ENCODE measurements around the gene TMEM39B.
A peak's percentile ranks its signal among the peaks of the same experiment; 100 is the strongest.

DNA sequence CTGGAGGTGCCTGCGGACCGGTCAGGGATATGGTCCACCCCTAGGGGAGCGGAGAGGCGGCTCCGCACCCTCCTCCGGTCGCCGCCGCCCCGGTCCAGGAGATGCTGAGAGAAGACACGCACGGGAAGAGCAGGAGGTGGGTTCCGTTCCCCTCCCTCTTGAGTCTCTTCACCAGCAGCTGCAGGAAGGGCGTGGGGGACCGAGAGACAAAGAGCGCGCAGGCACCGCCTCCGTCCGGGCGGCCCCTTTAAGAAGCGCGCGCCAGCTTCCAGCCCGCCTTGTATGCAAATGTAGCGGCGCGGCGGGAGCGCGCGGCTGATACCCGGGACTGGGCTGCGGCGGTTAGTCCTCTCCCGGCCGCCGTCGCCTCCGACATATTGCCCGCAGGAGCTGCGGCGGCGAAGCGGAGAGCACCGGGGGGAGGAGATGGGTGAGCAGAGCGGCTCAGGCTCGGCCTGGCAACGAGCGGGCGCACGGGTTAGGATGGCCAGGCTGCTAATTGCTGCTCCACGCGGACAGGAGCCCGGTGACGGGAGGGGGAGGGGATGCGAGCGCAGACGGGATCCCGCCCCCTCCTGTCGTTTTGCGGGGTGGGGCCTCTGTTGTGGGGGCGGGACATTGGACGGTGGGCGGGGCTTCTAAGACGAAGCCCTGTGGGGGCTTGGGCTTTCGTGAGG lies at the start of gene TMEM39B:
- TF ChIP-seq, protein P1, sequence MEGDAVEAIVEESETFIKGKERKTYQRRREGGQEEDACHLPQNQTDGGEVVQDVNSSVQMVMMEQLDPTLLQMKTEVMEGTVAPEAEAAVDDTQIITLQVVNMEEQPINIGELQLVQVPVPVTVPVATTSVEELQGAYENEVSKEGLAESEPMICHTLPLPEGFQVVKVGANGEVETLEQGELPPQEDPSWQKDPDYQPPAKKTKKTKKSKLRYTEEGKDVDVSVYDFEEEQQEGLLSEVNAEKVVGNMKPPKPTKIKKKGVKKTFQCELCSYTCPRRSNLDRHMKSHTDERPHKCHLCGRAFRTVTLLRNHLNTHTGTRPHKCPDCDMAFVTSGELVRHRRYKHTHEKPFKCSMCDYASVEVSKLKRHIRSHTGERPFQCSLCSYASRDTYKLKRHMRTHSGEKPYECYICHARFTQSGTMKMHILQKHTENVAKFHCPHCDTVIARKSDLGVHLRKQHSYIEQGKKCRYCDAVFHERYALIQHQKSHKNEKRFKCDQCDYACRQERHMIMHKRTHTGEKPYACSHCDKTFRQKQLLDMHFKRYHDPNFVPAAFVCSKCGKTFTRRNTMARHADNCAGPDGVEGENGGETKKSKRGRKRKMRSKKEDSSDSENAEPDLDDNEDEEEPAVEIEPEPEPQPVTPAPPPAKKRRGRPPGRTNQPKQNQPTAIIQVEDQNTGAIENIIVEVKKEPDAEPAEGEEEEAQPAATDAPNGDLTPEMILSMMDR (IDR thresholded peaks at IDR 0.05): peak in 3 of 5 experiments; percentile 12 to 40 (median 38)
- peak; percentile 60 to 79 (median 71) for TF ChIP-seq POLR2AphosphoS5 (IDR thresholded peaks at IDR 0.05)
- TF ChIP-seq POLR2A (IDR thresholded peaks at IDR 0.05): peak; percentile 44
- TF ChIP-seq EP300 (IDR thresholded peaks at IDR 0.05; ENCODE audit: low read depth): no peak
